GM19438 (cell line): Measurements from ENCODE around the gene CALHM5.

Experiments used
- ATAC-seq: cut with Tn5 transposase; IDR thresholded peaks from one replicate; pipeline ENCODE4 v1.9.1; 2021; ENCODE audit warnings: low read depth; ENCODE audit not compliant: unreplicated experiment

CALHM5 gene

DNA sequence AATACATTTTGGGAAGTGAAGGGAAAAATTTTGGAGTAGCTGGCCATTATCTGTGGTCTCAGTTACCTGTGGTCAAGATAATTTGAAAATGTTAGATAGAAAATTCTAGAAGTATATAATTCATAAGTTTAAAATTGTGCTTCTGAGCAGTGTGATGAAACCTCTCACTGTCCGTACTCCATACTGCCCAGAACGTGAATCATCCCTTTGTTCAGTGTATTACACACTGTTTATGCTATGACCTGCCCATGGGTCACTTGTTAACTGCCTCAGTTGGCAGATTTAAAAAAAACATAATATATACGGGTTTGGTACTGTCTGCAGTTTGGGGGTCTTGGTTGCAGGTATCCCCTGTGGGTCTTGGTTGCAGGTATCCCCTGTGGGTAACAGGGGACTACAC is 4.1 kb upstream of the CALHM5 start:
- no peak for ATAC-seq

- no peak for ATAC-seq
Measured at GRCh38 chr6:116508527-116508926, 2.9 kb upstream of the CALHM5 start.

DNA sequence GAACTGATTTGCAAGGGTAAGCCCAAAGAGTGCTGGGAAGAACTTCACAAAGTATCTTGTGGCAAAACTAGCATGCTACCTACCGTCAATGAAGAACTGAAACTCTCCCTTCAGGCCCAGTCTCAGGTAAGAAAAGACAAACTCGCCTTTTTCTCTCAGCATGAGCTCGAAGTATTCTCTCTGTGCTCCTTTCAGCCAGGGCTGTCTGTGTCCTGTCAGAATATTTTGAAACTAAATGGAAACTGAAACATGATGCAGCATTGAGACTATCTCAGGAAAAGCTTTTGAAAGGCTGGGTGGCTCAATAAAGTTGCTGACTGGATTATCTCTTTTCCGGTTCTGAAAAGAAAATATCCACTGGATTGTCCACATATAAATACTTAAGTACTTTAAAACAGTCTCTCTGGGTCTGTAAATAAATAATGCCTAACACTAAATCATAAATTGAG is 696 bp downstream of the CALHM5 start:
- ATAC-seq, result peak; percentile 90

DNA sequence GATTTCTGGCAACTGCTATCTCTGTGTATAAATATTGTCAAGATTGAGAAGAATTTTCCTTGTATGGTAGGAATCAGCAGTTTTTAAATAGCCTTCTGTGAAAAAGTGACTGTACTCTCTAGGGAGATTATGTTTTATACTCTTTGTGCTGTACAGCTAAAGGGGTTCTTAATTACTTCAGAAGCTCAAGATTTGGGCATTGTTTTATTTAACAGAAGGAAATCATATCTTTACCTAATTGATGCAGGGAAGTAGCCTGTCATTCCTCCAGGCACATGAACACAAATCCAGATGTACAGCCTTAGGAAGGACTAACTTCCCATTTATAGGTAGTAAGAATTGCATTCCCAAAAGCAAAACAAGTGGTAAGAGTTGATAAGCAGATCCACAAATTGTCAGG is 1.3 kb downstream of the CALHM5 start:
- ATAC-seq, result no peak

DNA sequence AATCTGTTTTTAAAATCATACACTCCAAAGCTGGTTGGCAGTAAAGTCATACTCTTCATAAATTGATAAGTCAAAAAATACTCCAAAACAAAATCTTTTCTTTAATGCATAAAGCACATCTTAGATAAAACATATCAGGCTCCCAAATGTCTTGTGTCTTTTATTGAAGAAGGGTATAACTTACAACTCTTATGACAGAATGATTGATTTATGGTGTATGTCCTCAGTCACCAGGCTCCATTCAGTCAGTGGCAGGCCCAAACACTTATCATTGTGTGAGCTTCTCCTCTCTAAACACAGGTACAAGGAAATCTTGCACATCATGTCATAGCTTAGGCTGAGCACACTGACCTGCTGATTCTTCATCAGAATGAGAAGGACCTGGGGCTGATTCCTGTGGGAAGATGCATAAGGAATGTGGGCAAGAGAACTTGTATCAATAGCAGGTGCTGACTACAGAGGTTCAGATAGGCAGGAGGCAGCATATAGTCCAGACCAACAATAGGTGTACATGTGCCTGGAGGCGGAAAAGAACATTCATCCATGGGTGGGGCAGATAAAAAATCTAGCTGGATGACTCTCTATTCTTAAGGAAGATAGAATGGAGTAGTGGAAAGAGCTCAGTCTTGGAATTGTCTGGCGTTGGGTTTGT is 1.9 kb downstream of the CALHM5 start:
- ATAC-seq, result no peak

- ATAC-seq, result no peak
Measured at GRCh38 chr6:116514111-116514510, 2.7 kb downstream of the CALHM5 start.

- no peak for ATAC-seq
Measured at GRCh38 chr6:116515141-116515540, 3.7 kb downstream of the CALHM5 start.

DNA sequence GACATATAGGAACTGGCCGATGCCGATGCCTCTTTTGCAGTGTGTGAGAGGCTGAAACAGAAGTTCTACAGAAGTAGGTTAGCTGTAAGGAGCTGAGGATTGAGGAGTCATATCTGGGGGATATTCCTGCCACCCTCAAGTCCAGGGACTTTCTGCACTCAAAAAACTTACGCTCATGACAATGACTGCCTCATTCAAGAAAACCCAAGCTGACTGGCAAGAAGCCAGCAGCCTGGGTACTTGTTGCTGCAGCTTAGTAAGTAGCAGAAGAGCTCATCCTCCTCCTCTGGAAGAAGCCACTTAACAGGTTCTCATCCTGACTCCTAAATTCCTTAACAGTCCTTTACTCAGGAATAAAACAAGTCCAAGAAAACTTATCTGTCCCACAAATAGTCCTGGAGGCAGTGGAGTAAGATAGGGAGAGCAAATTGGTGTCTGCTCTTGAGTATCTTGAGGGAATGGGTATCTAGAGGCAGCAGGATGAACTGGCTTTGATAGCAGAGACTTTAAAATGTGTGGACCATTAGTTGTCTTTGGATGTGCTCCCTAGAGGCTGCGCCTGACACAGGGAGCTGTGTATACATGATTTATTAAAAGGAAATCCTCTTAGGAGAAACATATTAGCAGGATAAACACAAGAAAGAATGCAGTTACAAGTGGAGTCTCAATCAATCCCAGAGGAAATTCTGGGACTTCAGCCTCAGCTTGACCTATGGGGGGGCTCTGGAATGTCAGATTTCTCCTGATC is 7.4 kb downstream of the CALHM5 start:
- ATAC-seq, result no peak

DNA sequence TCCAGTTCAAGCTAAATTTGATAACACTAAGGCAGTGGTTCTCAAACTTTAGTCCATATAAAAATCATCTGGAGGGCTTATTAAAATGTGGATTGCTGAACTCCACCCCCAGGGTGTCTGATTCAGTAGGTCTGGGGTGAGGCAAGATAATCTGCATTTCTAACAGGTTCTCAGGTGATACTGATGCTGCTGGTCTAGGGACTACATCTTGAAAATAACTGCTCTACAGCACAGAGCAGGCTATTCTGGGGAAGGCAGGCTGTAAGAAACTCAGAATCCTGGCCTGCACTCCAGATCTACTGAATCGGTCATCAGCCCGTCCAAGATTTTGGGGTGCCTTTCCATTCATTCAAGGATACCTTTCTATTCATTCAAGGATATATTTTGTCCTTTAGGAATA is 11.5 kb downstream of the CALHM5 start:
- no peak for ATAC-seq

DNA sequence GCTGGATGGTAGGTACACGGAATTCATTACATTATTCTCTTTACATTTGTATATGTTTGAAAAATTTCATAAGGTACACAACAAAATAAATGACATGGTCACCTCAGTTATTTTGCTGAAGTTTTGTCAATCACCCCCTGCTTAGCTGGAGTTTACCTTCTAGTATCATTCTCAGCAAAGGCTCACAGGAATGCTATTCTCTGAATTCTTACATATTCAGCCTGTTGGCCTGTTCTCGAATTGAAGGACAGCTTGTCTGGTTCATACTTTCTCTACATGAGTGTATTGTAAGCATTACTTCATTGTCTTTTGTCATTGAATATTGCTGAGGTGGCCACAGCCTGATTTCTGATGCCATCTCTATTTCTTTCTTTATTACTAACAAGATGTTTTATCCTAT is 12.8 kb downstream of the CALHM5 start:
- no peak for ATAC-seq

GRCh38 chr6:116528133-116528532 is 16.7 kb downstream of the CALHM5 start:
- ATAC-seq, result no peak

- no peak for ATAC-seq
Measured at GRCh38 chr6:116528780-116529179, 17.3 kb downstream of the CALHM5 start.

DNA sequence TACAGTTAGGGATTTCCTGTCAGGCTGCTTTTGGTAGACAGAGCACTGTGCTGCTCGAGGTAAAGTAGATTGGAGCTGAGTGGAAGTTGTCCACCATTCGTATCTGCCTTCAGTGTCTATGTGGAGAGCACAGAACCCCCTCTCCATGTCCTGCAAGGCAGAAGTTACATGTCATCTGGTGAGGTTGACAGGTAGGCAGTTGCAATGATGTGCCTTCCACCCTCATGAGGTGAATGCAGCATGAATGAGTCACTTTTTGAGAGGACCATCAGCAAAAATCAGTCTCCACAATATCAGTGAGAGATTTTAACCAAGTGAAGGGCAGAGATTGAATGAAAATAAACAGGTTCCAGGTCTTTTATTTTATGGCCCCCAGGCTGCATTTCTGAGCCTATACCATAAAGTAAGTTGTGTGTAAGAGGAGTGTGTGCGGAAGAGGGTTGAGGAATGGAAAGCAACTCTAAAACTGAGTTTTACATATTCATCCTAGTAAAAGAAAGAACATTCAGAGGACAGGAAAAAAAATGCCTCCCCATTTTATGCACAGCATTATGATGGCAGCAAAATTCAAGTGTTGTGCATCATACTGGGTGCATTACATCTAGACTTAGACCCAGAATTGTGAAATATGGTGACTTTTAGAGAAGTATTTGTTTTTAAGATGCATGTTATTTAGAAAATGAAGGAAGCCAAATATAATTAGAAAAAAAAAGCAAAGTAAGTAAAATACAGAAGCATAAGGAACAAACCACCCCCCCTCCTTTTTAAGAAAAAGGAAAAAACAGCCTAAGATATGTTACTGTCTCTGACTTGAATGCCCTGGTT is 18.2 kb downstream of the CALHM5 start:
- ATAC-seq, result no peak

GRCh38 chr6:116530436-116530835 is 19.0 kb downstream of the CALHM5 start:
- no peak for ATAC-seq

DNA sequence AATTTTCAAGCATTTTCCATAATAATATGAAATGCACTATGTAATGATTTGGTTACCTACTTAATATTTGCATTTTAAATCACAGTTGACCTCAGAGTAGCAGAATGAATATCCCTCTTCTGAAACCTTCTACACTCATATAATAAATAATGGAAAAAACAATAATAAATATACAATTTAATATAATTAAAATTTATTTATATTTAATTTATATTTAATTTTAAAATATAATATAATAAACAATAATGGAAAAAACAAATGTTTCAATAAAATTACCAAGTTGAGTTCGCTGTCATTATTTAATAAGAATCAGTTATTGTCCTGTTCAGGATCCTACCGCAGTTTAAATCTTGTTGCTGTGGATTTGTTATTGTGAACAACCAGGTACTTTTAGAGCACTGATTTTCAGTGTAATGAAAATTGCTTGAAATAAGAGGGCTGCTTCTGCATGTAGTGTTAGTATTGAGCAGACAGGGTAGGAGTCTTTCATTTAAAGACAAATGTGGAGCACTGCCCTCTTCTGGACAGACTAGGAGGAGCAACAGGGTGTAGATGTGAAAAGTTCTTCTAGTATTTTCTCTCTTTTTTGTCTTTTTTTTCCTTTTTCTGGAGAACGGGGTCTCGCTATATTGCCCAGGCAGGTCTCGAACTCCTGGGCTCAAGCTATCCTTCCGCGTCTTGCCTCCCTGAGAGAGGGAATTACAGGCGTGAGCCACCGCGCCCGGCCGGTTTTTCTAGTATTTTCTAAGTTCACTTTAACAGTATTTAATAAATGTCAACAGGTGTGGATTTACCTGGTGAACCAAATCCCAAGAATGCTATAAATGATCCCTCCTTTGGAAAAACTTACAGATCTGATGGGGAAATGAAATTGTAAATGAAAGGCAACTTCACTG is 20.5 kb downstream of the CALHM5 start:
- peak; percentile 85 for ATAC-seq

GRCh38 chr6:116533233-116533957 is 22.0 kb downstream of the CALHM5 start:
- ATAC-seq, result no peak

GRCh38 chr6:116535109-116535508 is 23.7 kb downstream of the CALHM5 start:
- ATAC-seq, result no peak

GRCh38 chr6:116536216-116536621 is 24.8 kb downstream of the CALHM5 start:
- ATAC-seq, result no peak

GRCh38 chr6:116542426-116542825 is 31.0 kb downstream of the CALHM5 start:
- ATAC-seq, result no peak

GRCh38 chr6:116543149-116543548 is 31.7 kb downstream of the CALHM5 start:
- ATAC-seq, result no peak
